ENCODE results near the gene FAM90A26.
"Not testable (repeated sequence)": the region's sequence is repeated elsewhere in the genome, so short reads cannot be mapped to it uniquely, and the experiment has no call there.

Gene FAM90A26, protein sequence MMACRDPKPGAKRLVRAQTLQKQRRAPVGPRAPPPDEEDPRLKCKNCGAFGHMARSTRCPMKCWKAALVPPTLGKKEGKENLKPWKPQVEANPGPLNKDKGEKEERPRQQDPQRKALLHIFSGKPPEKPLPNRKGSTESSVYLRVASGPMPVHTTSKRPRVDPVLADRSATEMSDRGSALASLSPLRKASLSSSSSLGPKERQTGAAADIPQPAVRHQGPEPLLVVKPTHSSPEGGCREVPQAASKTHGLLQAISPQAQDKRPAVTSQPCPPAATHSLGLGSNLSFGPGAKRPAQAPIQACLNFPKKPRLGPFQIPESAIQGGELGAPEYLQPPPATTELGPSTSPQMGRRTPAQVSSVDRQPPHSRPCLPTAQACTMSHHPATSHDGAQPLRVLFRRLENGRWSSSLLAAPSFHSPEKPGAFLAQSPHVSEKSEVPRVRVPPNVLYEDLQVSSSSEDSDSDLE

DNA sequence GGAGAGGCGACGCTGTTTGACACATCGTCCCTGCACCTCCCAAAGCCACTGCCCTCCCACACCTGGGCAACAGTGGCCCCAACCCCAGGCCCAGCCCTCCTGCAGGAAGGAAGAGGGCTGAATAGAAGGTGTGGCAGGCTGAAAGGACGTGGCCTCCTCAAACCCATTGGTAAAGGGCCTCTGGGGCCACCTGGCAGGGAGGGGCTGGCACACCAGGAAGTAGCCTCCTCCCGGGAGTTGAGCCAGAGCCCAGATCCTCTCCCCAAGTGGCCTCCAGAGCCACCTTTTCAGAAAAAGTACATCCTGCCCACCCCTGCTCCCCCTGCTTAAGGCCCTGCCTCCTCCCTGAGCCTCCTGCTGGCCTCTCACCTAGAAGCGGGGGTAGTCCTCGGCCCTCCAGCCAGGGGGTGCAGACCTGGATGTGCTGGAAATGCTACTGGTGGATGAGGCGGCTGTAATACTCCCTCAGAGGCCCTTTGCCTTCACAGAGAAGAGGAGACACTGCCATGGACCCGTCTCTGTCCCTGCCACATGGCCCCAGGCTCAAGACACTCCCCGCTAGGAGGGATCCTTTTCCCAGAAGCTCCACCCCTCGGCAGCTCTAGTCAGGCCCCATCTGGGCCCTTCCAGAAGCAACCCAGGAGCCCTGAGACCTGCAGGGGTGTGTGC is at the start of gene FAM90A26:
TSS of gene FAM90A26 (plus strand) at position 619 of the 669 bp plus-strand sequence. CDS start 2,764 bp downstream, outside the sequence.
- DNase-seq (ENCODE audit: low read depth, low spot score); POLR2A ChIA-PET; CTCF ChIA-PET; H3K4me3 ChIP-seq (ENCODE audit: low read depth, low read length): not testable (repeated sequence)

DNA sequence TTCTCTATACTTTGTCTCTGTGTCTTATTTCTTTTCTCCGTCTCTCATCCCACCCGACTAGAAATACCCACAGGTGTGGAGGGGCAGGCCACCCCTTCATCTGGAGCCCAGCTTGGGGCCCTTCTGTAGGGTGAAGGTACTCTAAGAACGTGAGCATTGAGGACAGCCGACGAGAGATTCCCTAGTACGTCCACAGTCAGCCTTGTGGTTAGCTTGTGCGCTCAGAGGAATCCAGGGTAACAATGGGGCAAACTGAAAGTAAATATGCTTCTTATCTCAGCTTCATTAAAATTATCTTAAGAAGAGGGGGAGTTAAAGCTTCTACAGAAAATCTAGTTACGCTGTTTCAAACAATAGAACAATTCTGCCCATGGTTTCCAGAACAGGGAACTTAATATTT is 47.5 kb upstream of the FAM90A26 start:
- DNase-seq (ENCODE audit: low read depth, low spot score); CTCF ChIA-PET; H3K4me3 ChIP-seq (ENCODE audit: low read depth, low read length); POLR2A ChIA-PET: not testable (repeated sequence)

DNA sequence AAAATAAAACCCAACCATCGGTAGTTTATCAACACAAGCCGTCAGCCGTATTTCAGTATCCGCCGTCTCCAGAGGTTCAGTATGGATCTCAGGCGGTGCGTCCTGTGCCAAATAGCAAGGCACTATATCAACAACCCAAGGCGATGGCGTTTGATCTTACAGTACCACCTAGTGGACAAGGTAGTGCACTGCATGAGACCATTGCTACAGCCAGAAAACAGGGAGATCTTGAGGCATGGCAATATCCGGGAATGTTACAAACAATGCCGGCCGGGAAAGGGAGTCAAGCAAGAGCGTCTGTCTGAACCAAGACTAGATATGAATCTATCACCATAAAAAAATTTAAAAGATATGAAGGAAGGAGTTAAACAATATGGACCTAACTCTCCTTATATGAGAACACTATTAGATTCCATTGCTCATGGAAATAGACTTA is 46.6 kb upstream of the FAM90A26 start:
- CTCF ChIA-PET; H3K4me3 ChIP-seq (ENCODE audit: low read depth, low read length); POLR2A ChIA-PET; DNase-seq (ENCODE audit: low read depth, low spot score): not testable (repeated sequence)

DNA sequence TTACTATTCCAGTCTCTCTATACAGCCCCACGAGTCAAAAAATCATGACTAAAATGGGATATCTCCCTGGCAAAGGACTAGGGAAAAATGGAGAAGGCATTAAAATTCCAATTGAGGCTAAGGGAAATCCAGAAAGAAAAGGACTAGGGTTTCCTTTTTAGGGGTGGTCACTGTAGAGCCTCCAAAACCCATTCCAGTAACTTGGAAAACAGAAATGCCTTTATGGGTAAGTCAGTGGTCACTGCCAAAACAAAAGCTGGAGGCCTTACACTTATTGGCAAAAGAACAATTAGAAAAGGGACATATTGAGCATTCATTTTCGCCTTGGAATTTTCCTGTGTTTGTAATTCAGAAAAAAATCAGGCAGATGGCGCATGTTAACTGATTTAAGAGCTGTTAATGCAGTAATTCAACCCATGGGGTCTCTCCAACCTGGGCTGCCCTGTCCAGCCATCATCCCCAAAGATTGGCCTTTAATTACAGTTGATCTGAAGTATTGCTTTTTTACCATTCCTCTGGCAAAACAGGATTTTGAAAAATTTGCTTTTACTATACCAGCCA is 44.5 kb upstream of the FAM90A26 start:
- H3K4me3 ChIP-seq (ENCODE audit: low read depth, low read length); CTCF ChIA-PET; DNase-seq (ENCODE audit: low read depth, low spot score); POLR2A ChIA-PET: not testable (repeated sequence)

DNA sequence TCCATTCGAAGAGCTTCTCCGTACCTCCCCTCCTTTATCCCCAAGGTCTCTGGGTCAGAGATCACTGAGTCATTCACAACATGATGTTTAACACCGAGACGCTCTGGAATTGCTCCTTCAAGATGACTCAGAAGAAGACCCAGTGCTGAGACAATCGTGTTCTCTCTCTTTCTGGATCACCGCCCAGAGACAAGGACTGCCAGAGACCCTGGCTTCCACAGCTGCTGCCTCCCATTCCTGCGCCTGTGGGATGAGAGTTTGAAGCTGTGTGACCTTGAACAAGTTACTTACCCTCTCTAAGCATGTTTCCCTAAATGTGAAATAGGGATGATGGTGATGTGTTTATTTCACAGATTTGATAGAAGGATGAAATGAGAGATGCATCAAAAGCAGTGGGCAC is 38.8 kb upstream of the FAM90A26 start:
- H3K4me3 ChIP-seq (ENCODE audit: low read depth, low read length); CTCF ChIA-PET; POLR2A ChIA-PET: not testable (repeated sequence)
- peak; percentile 24 for DNase-seq (ENCODE audit: low read depth, low spot score)

DNA sequence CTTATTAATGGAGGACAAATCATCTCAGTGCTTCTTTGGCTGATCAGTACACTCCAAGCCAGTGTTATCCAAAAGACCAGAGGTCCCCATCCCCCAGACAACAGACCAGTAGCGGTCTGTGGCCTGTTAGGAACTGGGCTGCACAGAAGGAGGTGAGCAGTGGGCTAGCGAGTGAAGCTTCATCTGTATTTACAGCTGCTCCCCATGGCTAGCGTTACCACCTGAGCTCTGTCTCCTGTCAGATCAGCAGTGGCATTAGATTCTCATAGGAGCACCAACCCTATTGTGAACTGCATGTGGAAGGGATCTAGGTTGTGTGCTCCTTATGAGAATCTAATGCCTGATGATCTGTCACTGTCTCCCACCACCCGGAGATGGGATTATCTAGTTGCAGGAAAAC is 37.4 kb upstream of the FAM90A26 start:
- H3K4me3 ChIP-seq (ENCODE audit: low read depth, low read length); DNase-seq (ENCODE audit: low read depth, low spot score); POLR2A ChIA-PET; CTCF ChIA-PET: not testable (repeated sequence)

DNA sequence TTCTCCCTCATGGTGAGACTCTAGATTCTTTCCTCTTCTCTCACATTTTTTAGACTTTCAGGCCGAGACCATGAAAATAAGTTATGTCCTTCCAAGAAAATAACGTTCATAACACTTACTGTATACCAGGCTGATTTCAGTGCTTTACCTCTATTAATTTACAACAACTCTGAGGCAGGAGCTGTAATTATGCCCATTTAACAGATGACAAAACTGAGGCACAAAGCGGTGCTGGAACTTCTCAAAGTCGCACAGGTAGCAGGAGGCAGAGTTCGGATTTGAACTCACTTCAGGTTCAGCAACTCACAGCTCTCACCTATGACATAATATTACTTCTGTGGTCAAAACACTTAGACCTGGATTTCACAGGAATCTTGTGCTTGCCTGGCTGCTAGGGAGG is 36.2 kb upstream of the FAM90A26 start:
- DNase-seq (ENCODE audit: low read depth, low spot score); POLR2A ChIA-PET; CTCF ChIA-PET; H3K4me3 ChIP-seq (ENCODE audit: low read depth, low read length): not testable (repeated sequence)

DNA sequence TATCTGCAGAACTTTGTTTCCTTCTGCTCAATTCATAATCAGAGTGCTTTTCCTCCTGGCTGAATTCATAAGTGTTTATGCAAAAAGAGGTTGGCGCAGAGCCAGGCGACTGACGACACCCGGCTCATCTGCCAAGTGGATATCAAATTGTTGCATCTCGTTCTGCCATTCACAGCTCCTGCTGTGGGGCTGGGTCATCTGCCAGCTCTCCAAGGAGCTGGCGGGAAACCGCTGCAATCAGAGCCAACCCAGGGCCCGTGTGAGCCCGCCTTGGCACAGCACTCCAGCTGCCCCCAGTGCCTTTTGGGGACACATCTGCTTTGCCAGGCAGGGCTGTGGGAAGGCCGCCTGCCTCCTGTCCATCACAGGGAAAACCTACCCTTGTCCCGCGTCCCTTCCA is 35.7 kb upstream of the FAM90A26 start:
- CTCF ChIA-PET, POLR2A ChIA-PET: not testable (repeated sequence)

DNA sequence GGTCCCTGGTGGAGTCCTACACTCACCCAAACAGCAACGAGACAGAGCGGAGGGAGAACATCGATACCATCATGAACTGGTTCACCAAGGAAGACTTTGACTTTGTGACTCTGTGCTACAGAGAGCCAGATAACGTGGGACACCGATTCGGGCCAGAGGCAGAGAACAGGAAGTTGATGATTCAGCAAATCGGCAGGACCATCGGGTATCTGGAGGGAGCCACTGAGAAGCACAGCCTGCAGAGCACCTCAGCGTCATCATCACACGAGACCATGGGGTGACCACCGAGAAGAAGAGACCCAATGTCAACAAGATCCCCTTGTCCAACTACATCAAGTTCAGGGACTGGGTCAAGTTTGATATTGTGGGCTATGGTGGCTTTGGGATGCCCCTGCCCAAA is 29.2 kb upstream of the FAM90A26 start:
- DNase-seq (ENCODE audit: low read depth, low spot score); CTCF ChIA-PET; H3K4me3 ChIP-seq (ENCODE audit: low read depth, low read length); POLR2A ChIA-PET: not testable (repeated sequence)

More for the DNA sequence above, 35.7 kb upstream of the FAM90A26 start:
- not testable (repeated sequence) for DNase-seq (ENCODE audit: low read depth, low spot score); H3K4me3 ChIP-seq (ENCODE audit: low read depth, low read length)

DNA sequence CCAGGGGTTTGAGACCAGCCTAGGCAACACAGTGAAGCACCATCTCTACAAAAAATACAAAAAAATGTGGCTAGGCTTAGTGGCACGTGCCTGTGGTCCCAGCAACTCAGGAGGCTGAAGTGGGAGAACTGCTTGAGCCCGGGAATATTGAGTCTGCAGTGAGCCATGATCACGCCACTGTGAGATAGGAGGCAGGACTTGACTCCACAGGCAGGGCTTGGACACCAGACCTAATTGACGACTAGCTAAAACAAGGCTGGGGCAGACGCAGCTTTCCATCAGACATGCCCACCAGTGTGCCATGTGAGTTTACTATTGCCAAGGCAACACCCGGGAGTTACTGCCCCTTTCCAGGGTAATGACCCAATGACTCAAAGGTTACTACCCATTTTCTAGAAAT is 27.4 kb upstream of the FAM90A26 start:
- DNase-seq (ENCODE audit: low read depth, low spot score); CTCF ChIA-PET; POLR2A ChIA-PET; H3K4me3 ChIP-seq (ENCODE audit: low read depth, low read length): not testable (repeated sequence)

DNA sequence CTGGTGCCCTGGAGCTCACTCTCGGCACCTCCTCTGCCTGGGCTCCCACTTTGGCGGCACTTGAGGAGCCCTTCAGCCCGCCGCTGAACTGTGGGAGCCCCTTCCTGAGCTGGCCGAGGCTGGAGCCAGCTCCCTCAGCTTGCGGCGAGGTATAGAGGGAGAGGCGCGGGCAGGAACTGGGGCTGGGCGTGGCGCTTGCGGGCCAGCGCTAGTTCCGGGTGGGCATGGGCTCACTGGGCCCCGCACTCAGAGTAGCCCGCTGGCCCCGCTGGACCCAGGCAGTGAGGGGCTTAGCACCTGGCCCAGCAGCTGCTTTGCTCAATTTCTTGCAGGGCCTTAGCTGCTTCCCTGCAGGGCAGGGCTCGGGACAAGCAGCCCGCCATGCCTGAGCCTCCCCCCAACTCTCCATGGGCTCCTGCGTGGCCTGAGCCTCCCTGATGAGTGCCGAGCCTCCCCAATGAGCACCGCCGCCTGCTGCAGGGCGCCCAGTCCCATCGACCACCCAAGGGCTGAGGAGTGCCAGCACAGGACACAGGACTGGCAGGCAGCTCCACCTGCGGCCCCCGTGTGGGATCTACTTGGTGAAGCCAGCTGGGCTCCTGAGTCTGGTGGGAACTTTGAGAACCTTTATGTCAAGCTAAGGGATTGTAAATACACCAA is 26.7 kb upstream of the FAM90A26 start:
- TF ChIP-seq, protein P1, sequence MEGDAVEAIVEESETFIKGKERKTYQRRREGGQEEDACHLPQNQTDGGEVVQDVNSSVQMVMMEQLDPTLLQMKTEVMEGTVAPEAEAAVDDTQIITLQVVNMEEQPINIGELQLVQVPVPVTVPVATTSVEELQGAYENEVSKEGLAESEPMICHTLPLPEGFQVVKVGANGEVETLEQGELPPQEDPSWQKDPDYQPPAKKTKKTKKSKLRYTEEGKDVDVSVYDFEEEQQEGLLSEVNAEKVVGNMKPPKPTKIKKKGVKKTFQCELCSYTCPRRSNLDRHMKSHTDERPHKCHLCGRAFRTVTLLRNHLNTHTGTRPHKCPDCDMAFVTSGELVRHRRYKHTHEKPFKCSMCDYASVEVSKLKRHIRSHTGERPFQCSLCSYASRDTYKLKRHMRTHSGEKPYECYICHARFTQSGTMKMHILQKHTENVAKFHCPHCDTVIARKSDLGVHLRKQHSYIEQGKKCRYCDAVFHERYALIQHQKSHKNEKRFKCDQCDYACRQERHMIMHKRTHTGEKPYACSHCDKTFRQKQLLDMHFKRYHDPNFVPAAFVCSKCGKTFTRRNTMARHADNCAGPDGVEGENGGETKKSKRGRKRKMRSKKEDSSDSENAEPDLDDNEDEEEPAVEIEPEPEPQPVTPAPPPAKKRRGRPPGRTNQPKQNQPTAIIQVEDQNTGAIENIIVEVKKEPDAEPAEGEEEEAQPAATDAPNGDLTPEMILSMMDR (IDR thresholded peaks at IDR 0.05; ENCODE audit: insufficient read depth, low read length, missing control alignments), result no peak
- CTCF ChIA-PET, result no interaction called here

More for the DNA sequence above, 26.7 kb upstream of the FAM90A26 start:
- POLR2A ChIA-PET, result no interaction called here
- no peak for DNase-seq (ENCODE audit: low read depth, low spot score)
- no peak overlapping the region for H3K4me3 ChIP-seq (ENCODE audit: low read depth, low read length)

All from AG04449 (cell line).